H1 (cell line): ENCODE data around the gene NAAA. TPM values are rescaled to one million over a fixed set of nuclear protein-coding genes. Genes with fewer than 3 reads are reported as not detected.

Experiments used
- BACH1 ChIP-seq: IDR thresholded peaks from 2 replicates; pipeline ENCODE4 v1.6.1; 2012; ENCODE audit warnings: low read length, improper control_type of control experiment
- RAD21 ChIP-seq, 2 experiments: IDR thresholded peaks in 1 of 2; conservative IDR thresholded peaks in 1 of 2; 2 replicates each; pipeline ENCODE4 v1.6.1; 2011; ENCODE audit warnings: low read depth in 2 of 2, low read length in 2 of 2, improper control_type of control experiment in 1 of 2, inconsistent platforms in 1 of 2, mild to moderate bottlenecking in 1 of 2, moderate library complexity in 1 of 2
- polyA plus RNA-seq, 7 experiments: library from polyadenylated mRNA; depleted of rRNA in 3 of 7; stranded (reverse) in 5 of 7; unstranded in 2 of 7; fragments of >200 nt in 5 of 7; fragments of 200-250 nt in 2 of 7; gene quantifications; 1 replicate in 5 of 7; 2 replicates in 1 of 7; 4 replicates in 1 of 7; pipeline versions ENCODE4 v1.2.1 to v1.2.3, GENCODE V29; 2011 to 2013; ENCODE audit warnings: missing spikeins in 2 of 7, mixed read lengths in 2 of 7
- total RNA-seq: library from RNA; stranded (reverse); fragmentation: NEBNext Ultra II Directional; extraction: Animal tissue kit (Norgen Biotek cat#: 25700); gene quantifications from 2 replicates; pipeline ENCODE4 v1.2.1, GENCODE V29; 2021
- TF ChIP-seq, protein P1 (sequence below), 3 experiments: IDR thresholded peaks; 1 replicate in 2 of 3; 2 replicates in 1 of 3; pipeline versions ENCODE4 v1.5.1 to v1.6.1; 2011; ENCODE audit warnings: low read length in 3 of 3, mild to moderate bottlenecking in 3 of 3, inconsistent platforms in 2 of 3, low read depth in 1 of 3, moderate library complexity in 1 of 3; ENCODE audit not compliant: insufficient read depth in 1 of 3; ENCODE audit errors: control extremely low read depth in 1 of 3

The NAAA gene
- total and polyA plus RNA-seq, 2 of the 8 experiments (the other 6 are each of a cell fraction or from before 2014, with no cell fraction given), result 9.4 to 12.5 TPM

DNA sequence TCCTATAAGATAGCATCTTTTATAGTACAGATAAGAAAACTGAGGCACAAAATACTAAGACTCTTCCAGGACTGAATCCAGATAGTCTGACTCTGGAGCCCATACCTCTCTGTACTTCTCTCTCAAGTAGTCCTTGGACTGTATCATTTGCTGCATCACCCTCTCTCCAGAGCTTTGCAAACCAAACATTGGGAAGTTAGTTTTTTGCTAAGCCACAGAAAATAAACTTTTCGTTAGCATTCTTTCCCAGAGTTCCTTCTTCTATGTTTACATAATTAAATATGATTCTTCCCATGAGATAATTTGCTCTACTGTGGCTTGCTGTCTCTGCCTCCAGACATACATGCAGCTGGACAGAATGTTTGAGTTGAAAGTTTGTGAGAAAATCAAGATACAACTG lies 60.5 kb downstream of the NAAA start (continued):
- TF ChIP-seq, protein P1, sequence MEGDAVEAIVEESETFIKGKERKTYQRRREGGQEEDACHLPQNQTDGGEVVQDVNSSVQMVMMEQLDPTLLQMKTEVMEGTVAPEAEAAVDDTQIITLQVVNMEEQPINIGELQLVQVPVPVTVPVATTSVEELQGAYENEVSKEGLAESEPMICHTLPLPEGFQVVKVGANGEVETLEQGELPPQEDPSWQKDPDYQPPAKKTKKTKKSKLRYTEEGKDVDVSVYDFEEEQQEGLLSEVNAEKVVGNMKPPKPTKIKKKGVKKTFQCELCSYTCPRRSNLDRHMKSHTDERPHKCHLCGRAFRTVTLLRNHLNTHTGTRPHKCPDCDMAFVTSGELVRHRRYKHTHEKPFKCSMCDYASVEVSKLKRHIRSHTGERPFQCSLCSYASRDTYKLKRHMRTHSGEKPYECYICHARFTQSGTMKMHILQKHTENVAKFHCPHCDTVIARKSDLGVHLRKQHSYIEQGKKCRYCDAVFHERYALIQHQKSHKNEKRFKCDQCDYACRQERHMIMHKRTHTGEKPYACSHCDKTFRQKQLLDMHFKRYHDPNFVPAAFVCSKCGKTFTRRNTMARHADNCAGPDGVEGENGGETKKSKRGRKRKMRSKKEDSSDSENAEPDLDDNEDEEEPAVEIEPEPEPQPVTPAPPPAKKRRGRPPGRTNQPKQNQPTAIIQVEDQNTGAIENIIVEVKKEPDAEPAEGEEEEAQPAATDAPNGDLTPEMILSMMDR (IDR thresholded peaks at IDR 0.05; ENCODE audit: control extremely low read depth in 1 of 3, insufficient read depth in 1 of 3, low read depth in 1 of 3, low read length in 3 of 3), result no peak
- TF ChIP-seq BACH1 (no peak), RAD21 (IDR thresholded peaks at IDR 0.05 in 1 of 2, conservative IDR thresholded peaks at IDR 0.05 in 1 of 2; ENCODE audit: low read depth in 2 of 2, low read length in 2 of 2) (no peak)
